Psoas muscle (tissue), 8 donors: ENCODE measurements around the gene CDSN. TPM values are rescaled to one million over a fixed set of nuclear protein-coding genes. Genes with fewer than 3 reads are reported as not detected.
A peak's percentile ranks its signal among the peaks of the same experiment; 100 is the strongest.

ENCODE experiments used
- ATAC-seq, 4 donors: fragments of 200-7000 bp; cut with Tn5 transposase; one replicate each; pipeline ENCODE4 v1.9.1; 2020; ENCODE audit warnings: moderate library complexity in 3 of 4, mild to moderate bottlenecking in 2 of 4
- DNase-seq, 2 donors: peaks; one replicate each; pipeline ENCODE4 v3.0.0-alpha.2; 2020
- H3K27ac ChIP-seq: fragments of 200-600 bp; one replicate; pipeline ENCODE4 v1.8.0; 2022
- H3K27me3 ChIP-seq, 3 donors: fragments of 200-600 bp in 1 of 3; one replicate each; pipeline versions ENCODE4 v1.6.1 to v1.8.0; 2013 to 2022; ENCODE audit warnings: low read length in 2 of 3, mild to moderate bottlenecking in 2 of 3, moderate library complexity in 1 of 3; ENCODE audit not compliant: insufficient read depth in 3 of 3
- H3K36me3 ChIP-seq, 2 donors: fragments of 200-600 bp in 1 of 2; one replicate each; pipeline versions ENCODE4 v1.6.1 to v1.8.0; 2013 to 2022; ENCODE audit warnings: low read depth in 1 of 2, mild to moderate bottlenecking in 1 of 2, moderate library complexity in 1 of 2; ENCODE audit not compliant: insufficient read depth in 1 of 2
- H3K4me1 ChIP-seq: fragments of 200-600 bp; one replicate; pipeline ENCODE4 v1.8.0; 2022
- H3K4me3 ChIP-seq: fragments of 200-600 bp; one replicate; pipeline ENCODE4 v1.8.0; 2022; ENCODE audit warnings: mild to moderate bottlenecking
- H3K9me3 ChIP-seq: fragments of 200-600 bp; one replicate; pipeline ENCODE4 v1.8.0; 2022
- CTCF ChIP-seq: fragments of 200-600 bp; IDR thresholded peaks from one replicate; pipeline ENCODE4 v1.8.0; 2022; ENCODE audit warnings: antibody characterized with exemption
- WGBS, 3 donors: extraction: QIAGEN DNeasy Blood & Tissue Kit; methylation state at CpG; one replicate each; pipeline versions ENCODE4 v1.1.6 to v1.1.7; 2013; 5-methylcytosine and 5-hydroxymethylcytosine counted together
- intact Hi-C, 2 donors: fragments of 100-400 bp; cut with DNase I; formaldehyde crosslinking; loops; one replicate each; pipeline versions ENCODE4 v1.11.0 to v1.14.2; 2022
- polyA plus RNA-seq, 3 donors: library from polyadenylated mRNA; stranded (reverse); fragments of 200-250 nt; gene quantifications; one replicate each; pipeline ENCODE4 v1.2.3, GENCODE V29; 2013
- total RNA-seq, 4 donors: library from RNA; stranded (reverse); fragmentation: NEBNext Ultra II Directional in 2 of 4; extraction: Animal tissue kit (Norgen Biotek cat#: 25700) in 2 of 4; gene quantifications; one replicate each; pipeline versions ENCODE4 v1.2.1 to v1.2.4, GENCODE V29; 2021 to 2023
- donor health status: healthy with polysubstance abuse.
- donor health status: DM: no; HTN: no; CAD: no; lungs with moderate emphysema.
- donor health status: Bipolar disorder and iron deficiency.
- donor health status: healthy.
- donor health status: DM: yes; HTN: yes; CAD: no.
- donor health status: DM: no; HTN: no; CAD: no.
- donor health status: DM: no; HTN: no; CAD: no.
- donor health status: DM: yes; HTN: yes; CAD: no.

Gene CDSN
- total and polyA plus RNA-seq, 7 donors = not detected

GRCh38 chr6:31113861-31114540 is 6.2 kb downstream of the CDSN start:
- intact Hi-C loops = no loop called here
- TF ChIP-seq CTCF = no peak
- 61 to 74% (median 70%) methylated on average over 6 to 7 of the region's 7 CpGs for WGBS, 3 donors
- peak in 2 of 4 donors; percentile 18 to 35 for ATAC-seq
- no peak for DNase-seq
- Histone ChIP-seq H3K4me1 (no peaks in the 10 kb centered on the region), H3K27me3 (peaks cover 0 to 26% (median 0%) of the 10 kb centered on the region in 3 donors), H3K4me3 (no peak overlapping the region), H3K36me3 (no peaks in the 10 kb centered on the region), H3K9me3 (no peaks in the 10 kb centered on the region), H3K27ac (no peak overlapping the region)

GRCh38 chr6:31112478-31112877 is 7.8 kb downstream of the CDSN start, which contains the start of gene C6orf15:
C6orf15 (minus strand) TSS chr6:31112575; CDS start chr6:31112555, 20 bp downstream.
- Histone ChIP-seq H3K4me1 (no peaks in the 10 kb centered on the region), H3K36me3 (no peaks in the 10 kb centered on the region), H3K4me3 (no peak within 1 kb of the TSS), H3K27ac (no peak within 1 kb of the TSS), H3K9me3 (no peaks in the 10 kb centered on the region), H3K27me3 (peaks cover 0 to 19% (median 0%) of the 10 kb centered on the region in 3 donors)
- DNase-seq = no peak
- no peak for ATAC-seq
- WGBS, 3 donors = 85 to 97% (median 85%) methylated on average over 5 of the region's 5 CpGs
- no peak for TF ChIP-seq CTCF
- intact Hi-C loops = no loop called here

- ATAC-seq (no peak), DNase-seq (no peak)
- intact Hi-C loops = no loop called here
- H3K27ac ChIP-seq = no peak overlapping the region
- WGBS, 3 donors = 88 to 95% (median 88%) methylated on average over 12 to 13 of the region's 13 CpGs
- no peaks in the 10 kb centered on the region for H3K9me3 ChIP-seq
- H3K4me3 ChIP-seq = no peak overlapping the region
- no peak for TF ChIP-seq CTCF
- no peaks in the 10 kb centered on the region for H3K4me1 ChIP-seq
- H3K36me3 ChIP-seq = no peaks in the 10 kb centered on the region
- H3K27me3 ChIP-seq = peaks cover 0 to 19% (median 0%) of the 10 kb centered on the region in 3 donors
Observed at GRCh38 chr6:31111712-31112111, 8.5 kb downstream of the CDSN start.

- DNase-seq (no peak), ATAC-seq (no peak)
- Histone ChIP-seq H3K4me3 (no peak overlapping the region), H3K36me3 (no peaks in the 10 kb centered on the region), H3K4me1 (no peaks in the 10 kb centered on the region), H3K27me3 (peaks cover 0 to 19% (median 0%) of the 10 kb centered on the region in 3 donors), H3K27ac (no peak overlapping the region), H3K9me3 (no peaks in the 10 kb centered on the region)
- no peak for TF ChIP-seq CTCF
- WGBS, 3 donors = 70 to 78% (median 77%) methylated on average over 11 of the region's 11 CpGs
- intact Hi-C loops = no loop called here
Observed at GRCh38 chr6:31110825-31111582, 9.2 kb downstream of the CDSN start.
